GM21576 (cell line): Measurements from ENCODE around the gene SEC61B.

Experiments used
- ATAC-seq: cut with Tn5 transposase; IDR thresholded peaks from one replicate; pipeline ENCODE4 v1.9.1; 2021; ENCODE audit warnings: mild to moderate bottlenecking, moderate library complexity; ENCODE audit not compliant: unreplicated experiment

Gene SEC61B

GRCh38 chr9:99221621-99222415 lies at the start of gene SEC61B, which contains the start of gene ALG2:
SEC61B (plus strand) TSS chr9:99222282; CDS start chr9:99222364, 82 bp downstream.
ALG2 (minus strand) TSS chr9:99221942; CDS start chr9:99221894, 48 bp downstream.
- peak; percentile 92 for ATAC-seq

GRCh38 chr9:99173570-99174504 lies 48.2 kb upstream of the SEC61B start:
- ATAC-seq: peak; percentile 61

GRCh38 chr9:99176527-99177013 lies 45.5 kb upstream of the SEC61B start:
- ATAC-seq: no peak

- no peak for ATAC-seq
These were observed 44.3 kb upstream of the SEC61B start for GRCh38 chr9:99177576-99178366.

- ATAC-seq: no peak
These were observed 42.9 kb upstream of the SEC61B start for GRCh38 chr9:99178912-99179872.

GRCh38 chr9:99180199-99180598 lies 41.9 kb upstream of the SEC61B start:
- peak; percentile 40 for ATAC-seq

GRCh38 chr9:99180662-99181061 lies 41.4 kb upstream of the SEC61B start:
- no peak for ATAC-seq

GRCh38 chr9:99181206-99181605 lies 40.9 kb upstream of the SEC61B start:
- no peak for ATAC-seq

- ATAC-seq: no peak
These were observed 40.5 kb upstream of the SEC61B start for GRCh38 chr9:99181621-99182020.

- no peak for ATAC-seq
These were observed 39.7 kb upstream of the SEC61B start for GRCh38 chr9:99182356-99182755.

- ATAC-seq: no peak
These were observed 38.5 kb upstream of the SEC61B start for GRCh38 chr9:99183616-99184015.

GRCh38 chr9:99184110-99184474 lies 38.0 kb upstream of the SEC61B start:
- no peak for ATAC-seq

- peak; percentile 53 for ATAC-seq
These were observed 37.4 kb upstream of the SEC61B start for GRCh38 chr9:99184475-99185347.

GRCh38 chr9:99185348-99185632 lies 36.8 kb upstream of the SEC61B start:
- no peak for ATAC-seq

GRCh38 chr9:99185934-99186333 lies 36.1 kb upstream of the SEC61B start:
- no peak for ATAC-seq

GRCh38 chr9:99187311-99187710 lies 34.8 kb upstream of the SEC61B start:
- ATAC-seq: no peak

- ATAC-seq: no peak
These were observed 32.9 kb upstream of the SEC61B start for GRCh38 chr9:99189186-99189585.

GRCh38 chr9:99189887-99190596 lies 32.0 kb upstream of the SEC61B start:
- no peak for ATAC-seq
